ENCODE data around the gene FBXO21. TPM values are rescaled to one million over a fixed set of nuclear protein-coding genes. Genes with fewer than 3 reads are reported as not detected.
"Not testable (repeated sequence)": the region's sequence is repeated elsewhere in the genome, so short reads cannot be mapped to it uniquely, and the experiment has no call there.

Gene FBXO21
- total RNA-seq, 1 experiment from 2014 or later = 62.3 TPM

DNA sequence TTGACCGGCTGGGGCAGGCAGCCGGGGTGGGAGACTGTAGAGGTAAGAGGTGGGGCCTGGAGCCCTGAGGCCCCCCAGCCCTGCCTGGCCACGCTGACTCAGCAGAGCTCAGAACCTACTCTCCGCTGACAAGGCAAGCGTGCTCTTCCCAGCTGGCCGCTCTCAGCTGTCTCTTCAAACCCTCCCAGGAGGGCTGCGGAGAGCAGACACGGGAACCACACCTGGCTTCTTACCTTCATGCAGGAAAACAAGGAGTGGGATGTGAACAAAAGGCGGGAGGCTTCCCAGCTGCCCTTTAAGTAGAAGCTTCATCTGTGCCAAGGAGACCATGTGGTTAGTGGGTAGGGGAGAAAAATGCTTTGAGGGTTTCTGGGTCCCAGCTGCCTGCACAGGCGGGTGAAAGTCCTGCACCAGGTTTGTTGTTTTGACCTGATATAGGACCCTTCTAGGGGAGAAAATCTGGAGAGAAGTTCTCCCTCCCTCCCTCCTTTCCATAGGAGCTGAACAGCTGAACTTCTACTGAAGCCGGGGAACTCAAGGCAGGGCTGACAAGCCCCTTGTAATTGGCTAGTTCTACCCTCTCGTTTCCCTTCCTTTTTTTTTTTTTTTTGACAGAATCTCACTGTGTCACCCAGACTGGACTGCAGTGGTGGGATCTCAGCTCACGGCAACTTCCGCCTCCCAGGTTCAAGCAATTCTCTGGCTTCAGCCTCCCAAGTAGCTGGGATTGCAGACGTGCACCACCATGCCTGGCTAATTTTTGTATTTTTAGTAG is 78.3 kb downstream of the FBXO21 start:
- DNase-seq (ENCODE audit: extremely low read depth, low read depth) = no peak

DNA sequence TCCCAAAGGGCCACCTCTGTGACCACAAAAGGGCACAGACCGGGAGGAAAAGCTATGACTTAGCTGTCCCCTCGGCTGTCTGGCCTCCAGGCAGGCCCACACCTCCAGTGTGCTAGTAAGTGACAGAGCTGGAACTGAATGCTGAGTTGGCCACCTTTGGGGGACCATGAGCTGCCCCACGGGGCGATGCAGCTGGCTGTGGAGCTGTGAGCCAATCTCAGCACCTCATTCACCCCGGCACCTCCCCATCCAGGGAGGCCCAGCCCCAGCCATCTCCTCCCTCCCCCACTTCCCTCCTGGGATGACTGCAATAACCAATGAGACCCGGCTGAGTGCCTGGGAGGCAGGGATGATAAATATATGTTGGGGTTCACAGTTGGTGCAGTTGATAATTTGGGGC is 78.9 kb downstream of the FBXO21 start:
- DNase-seq (ENCODE audit: extremely low read depth, low read depth) = no peak

DNA sequence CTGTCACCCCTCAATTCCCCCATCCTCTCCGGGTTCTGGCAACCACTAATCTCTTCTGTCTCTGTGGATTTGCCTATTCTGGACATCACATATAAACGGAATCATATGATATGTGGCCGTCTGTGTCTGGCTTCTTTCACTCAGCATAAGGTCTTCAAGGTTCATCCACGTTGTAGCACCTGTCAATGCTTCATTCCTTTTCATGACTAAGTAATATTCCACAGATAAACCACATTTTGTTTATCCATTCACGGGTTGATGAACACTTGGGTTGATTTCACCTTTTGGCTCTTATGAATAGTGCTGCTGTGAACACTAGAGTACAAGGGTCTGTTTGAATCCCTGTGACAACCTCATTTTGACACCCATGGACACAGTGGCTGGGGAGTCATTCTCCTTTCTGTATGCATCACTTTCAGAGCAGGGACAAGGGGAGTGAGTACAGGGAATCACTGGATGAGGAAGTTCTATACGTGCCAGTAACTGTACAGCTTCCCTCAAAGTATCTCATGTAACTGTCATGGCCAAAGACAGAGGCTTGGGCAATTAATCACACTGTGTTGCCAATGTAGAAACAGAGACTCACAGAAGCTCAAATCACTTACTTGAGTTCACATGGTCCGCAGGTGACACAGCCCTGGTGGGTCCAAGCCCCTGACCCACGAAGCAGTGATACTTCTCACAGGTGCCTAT is 80.2 kb downstream of the FBXO21 start:
- DNase-seq (ENCODE audit: extremely low read depth, low read depth) = no peak

DNA sequence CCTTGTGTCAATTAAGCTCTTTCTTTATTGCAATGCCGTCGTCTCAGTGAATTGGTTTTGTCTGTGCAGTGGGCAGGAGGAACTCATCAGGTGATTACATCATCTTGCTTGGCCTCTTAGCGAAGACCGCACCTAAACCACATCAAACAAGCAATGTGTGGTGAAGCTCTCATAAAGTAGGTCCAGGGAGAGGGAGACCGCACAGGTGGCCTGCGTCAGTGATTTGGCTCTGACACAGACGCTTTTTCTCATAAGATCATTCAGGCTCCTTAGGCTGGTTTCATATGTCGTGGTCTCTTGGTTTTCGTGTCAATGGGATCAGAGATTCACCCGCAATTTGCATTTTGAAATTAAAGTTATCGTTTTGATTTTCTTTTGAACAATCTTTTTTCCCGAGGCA is 84.4 kb downstream of the FBXO21 start:
- DNase-seq (ENCODE audit: extremely low read depth, low read depth) = no peak

DNA sequence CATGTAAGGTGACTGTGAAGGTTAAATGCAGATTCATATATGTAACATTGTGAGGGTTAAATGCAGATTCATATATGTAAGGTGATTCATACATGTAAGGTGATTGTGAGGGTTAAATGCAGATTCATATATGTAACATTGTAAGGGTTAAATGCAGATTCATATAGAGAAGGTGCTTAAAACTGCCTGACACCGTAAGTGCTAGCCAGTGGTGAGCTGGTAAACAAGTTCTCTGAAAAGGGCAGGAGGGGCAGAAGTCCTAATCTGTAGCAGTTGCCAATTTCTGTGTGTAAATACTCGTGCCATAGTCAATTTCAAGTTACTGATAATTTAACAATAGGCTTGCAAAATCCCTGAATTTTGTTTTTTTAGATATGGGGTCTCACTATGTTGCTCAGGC is 86.3 kb downstream of the FBXO21 start:
- not testable (repeated sequence) for DNase-seq (ENCODE audit: extremely low read depth, low read depth)

DNA sequence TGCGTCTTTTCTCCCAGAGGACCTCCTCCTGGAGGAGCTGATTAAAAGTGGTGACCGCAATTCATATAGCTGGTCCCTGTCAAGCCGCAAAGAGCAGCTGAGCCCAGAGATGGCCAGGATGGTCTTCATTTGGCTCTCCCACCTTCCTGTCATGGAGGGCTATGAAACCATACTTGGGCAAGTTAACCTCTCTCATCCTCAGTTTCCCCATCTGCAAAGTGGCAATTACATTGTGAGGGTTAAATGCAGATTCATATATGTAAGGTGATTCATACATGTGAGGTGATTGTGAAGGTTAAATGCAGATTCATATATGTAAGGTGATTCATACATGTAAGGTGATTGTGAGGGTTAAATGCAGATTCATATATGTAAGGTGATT is 87.5 kb downstream of the FBXO21 start:
- DNase-seq (ENCODE audit: extremely low read depth, low read depth) = no peak

DNA sequence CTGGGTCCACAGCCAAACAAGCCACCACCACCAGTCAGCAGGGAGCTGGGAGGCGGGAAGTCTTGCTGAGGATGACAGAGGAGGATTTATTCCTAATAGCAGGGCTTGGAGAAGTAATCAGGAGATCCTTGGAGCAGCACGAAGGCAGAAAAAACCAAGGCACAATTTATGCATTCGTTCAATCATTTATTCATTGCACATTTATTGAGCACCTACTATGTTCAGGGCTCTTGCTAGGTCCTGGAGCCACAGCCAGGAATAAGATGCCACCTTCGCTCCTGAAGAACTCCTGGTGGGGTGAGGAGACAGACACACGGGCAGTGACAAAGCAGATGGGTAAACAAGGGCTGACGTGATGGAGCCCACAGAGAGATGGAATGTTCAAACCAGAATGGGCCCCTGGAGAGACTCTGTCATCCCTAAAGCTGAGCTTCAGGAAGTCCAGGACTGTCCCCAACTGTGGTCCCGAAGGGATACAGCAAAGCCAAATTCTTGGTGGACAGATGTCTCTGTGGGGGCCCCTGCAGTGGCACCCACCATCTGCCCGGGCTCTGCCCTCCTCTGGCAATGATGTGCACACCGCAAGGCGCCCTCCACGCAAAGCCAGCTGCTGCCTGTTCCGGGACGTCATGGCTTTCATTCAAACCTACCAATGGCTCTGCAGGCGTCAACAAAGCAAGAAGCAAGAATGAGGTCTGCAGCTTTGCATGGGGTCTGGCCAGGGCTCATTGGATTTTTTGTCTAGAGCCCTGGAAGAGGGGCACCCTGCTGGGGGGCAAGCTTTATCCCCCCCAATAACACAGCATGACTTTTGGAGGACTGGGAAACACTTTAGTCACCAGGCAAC is 88.1 kb downstream of the FBXO21 start:
- DNase-seq (ENCODE audit: extremely low read depth, low read depth) = no peak

DNA sequence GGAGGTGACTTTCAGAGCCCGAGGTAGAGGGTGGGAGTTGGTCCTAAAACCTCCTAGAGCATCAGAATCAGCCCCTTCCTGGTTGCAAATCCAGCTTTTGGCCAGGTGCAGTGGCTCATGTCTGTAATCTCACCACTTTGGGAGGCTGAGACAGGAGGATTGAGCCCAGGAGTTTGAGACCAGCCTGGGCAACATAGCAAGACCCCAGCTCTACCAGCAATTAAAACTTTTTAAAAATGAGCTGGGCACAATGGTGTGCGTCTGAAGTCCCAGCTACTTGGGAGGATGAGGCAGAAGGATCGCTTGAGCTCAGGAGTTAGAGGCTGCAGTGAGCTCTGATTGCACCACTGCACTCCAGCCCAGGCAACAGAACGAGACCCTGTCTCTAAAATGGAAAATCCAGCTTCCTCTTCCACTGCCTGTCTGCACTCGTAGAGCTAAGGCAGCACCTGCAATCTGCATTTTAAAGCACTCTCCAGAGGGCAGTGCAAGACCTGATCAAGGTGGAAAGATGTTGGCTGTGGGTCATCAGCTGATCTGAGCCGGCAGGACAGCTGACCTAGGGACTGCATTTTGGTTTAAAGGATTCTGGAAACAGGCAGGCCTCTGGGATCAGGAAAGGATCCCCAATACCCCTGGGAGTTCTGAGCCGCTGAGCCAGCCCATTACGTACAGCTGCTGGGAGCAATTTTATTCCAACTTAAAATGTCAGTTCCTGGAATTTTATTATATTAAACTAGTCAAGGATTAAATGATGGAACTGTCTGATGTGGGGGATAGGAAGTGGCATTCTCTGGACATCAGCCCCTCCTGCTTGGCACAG is 89.2 kb downstream of the FBXO21 start:
- DNase-seq (ENCODE audit: extremely low read depth, low read depth) = no peak

DNA sequence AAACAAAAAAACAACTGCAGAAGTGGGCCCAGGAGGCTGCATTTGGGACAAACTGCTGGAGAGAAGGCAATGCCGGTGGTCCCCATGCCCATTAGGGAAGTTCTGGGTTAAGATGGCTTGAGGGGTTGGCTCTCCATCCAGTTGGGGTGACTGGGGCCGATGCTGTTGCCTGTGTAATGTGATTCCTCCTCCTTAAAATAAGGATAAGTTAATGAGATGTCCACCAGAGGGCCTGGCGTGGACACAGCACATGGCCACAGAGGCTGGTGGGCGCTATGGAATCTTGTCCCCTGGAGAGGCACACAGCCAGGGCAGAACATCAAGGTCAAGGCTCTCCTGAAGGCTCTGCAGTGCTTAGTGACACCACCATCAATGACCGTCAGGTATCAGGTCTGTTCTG is 90.0 kb downstream of the FBXO21 start:
- DNase-seq (ENCODE audit: extremely low read depth, low read depth) = no peak

DNA sequence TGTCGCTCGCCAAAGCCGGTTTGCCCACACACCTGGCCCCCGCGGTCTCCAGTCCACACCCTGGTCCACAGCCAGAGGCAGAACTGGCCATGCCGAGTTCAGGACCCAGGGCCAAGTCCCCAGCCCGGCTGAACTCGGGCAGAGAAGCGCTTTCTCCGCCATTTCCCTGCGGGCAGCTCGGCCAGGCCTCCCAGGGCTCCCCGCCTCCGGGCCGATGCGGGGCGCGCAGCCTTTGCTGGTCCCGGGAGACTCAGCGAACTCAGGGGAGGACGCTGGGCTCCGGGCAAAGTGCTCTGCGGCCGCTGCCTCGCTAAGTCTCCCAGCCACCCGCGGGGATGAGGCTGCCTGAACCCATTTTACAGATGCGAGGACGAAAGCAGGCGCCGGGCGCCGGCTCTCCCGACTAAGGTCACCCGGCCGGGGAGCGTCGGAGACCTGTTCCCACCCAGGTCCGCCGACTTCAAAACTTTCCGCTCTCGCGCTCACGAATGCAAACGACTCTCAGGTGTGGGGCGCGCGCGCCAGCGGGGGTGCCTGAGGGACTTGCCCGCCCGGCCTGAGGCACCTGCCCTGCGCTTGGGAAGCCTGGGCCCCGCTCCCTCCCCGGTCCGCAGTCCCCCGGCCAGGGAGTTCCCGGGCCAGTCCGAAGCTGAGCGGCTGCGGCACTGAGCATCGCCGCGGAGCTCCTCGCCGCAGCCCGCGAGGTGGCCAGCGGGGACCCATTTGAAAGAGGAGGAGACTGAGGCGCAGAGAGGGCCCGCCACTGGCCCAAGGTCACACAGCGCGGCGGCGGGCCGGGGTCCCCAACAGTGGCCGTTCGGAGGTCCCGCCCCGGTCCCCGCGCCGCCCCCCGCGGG is 91.7 kb downstream of the FBXO21 start:
- DNase-seq (ENCODE audit: extremely low read depth, low read depth) = no peak

DNA sequence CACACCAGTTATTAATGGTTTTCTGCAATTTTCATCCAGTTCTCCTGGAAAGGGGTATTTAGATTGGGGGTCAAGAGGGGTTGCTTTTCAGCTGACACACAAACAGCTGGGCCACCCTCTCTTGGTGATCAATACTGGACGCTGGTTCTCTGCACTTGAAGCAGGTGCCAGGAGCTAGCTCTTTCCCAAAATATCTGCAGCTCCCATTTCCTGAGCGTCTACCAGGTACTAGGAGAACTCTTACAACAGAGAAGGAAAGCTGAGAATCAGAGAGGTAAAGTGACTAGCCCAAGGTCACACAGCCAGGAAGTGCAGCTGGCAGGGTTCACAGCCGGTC is 92.3 kb downstream of the FBXO21 start:
- DNase-seq (ENCODE audit: extremely low read depth, low read depth) = no peak

DNA sequence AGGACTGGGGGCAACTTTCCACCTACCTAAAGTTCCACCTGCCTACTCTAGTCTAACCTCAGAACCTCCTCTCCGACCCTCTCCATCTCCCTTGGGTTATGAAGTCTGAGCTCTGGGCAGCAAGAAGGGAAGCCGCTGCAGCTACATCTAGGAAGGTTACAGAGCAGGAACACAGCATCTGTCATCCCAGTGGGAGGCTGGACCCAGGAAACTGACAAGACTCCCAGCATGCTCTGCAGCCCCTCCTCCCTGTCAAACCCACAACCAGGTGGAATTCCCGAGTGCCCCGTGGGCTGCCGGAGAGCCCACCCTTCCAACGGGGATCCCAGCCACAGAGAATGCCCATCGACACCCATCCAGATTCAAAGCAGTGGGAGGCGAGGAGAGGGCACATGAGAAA is 93.1 kb downstream of the FBXO21 start:
- no peak for DNase-seq (ENCODE audit: extremely low read depth, low read depth)

DNA sequence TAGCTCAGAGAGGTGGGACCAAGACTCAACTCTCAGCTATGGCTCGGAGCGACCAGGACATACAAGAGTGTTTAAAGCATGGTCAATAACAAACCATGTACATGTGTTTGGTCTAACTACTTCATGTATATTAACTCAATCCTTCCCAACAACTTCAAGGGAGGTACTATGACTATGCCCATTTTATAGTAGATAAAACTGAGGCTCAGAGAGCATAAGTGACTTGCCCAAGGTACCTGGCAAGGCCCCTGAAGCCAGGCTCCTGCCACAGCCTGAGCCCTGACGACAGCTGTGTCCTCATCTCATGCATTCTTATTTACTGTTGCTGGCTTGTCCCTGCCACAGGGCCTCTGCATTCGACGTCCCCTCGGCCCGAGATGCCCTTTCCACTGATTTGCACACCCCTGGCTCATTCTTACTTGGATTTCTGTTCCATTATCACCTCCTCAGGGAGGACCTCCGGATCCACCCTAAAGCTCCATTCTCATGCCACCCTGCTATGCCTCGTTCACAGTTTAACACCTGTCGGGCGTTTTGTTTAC is 93.7 kb downstream of the FBXO21 start:
- no peak for DNase-seq (ENCODE audit: extremely low read depth, low read depth)

DNA sequence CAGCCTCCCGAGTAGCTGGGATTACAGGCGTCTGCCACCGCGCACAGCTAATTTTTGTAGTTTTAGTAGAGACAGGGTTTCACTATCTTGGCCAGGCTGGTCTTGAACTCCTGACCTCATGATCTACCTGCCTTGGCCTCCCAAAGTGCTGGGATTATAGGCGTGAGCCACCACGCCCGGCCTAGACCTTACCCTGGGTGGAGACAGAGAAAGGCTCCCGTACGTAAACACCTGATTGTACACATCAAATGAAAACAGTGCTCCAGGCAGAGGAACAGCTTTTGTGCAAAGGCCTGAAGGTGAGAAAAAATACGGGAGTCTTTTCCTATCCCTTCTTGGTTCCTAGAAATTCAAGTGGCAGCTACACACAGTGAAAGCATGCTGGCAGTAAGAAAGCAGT is 95.1 kb downstream of the FBXO21 start:
- DNase-seq (ENCODE audit: extremely low read depth, low read depth) = not testable (repeated sequence)

DNA sequence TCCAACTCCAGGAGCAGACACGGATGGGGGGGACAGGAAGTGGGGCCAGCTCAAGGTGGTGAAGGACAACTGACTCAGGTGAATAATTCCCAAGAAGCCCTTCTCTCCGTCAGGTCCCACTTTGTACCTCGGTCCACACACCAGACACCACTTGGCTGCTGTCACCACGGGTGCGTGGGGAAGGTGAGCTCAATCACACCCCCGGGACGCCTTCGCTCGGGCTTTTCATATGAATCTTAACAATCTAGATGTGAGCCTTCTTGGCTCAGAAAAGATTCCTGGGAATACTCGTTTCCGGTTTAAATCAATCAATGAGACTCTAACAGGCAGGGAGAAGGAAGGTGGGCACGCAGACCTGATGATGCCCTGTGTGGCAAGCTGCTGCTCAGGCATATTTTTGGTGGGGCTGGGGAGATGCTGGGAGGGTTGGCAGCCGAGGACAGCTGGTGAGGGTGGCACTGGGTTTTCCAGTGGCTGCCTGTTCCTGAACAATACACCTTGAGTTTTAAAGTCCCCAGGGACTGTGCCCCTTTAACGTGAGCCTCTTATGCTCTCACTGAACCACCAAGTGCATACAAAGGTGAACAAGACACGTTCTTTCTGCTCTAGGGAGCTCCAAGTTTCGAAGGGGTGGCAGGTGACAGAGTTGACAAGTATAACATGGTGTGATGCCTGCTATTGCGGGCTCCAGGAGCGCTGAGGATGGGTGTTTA is 96.2 kb downstream of the FBXO21 start:
- no peak for DNase-seq (ENCODE audit: extremely low read depth, low read depth)

DNA sequence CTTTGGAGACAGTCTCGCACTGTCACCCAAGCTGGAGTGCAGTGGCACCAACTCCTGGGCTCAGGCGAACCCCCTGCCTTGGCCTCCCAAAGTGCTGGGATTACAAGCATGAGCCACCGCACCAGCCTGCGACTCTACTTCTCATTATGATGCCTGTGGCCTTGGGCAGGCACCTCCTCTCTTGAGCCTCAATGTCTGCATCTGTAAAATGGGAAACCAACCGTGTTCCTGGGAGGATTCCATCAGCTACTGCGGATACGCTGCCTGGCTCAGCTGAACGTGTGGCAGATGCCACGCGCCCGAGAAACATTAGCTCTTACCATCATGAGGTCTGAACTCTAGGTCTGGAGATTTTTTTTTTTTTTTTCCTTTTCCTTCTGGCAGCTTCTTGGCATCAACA is 96.8 kb downstream of the FBXO21 start:
- DNase-seq (ENCODE audit: extremely low read depth, low read depth) = no peak

DNA sequence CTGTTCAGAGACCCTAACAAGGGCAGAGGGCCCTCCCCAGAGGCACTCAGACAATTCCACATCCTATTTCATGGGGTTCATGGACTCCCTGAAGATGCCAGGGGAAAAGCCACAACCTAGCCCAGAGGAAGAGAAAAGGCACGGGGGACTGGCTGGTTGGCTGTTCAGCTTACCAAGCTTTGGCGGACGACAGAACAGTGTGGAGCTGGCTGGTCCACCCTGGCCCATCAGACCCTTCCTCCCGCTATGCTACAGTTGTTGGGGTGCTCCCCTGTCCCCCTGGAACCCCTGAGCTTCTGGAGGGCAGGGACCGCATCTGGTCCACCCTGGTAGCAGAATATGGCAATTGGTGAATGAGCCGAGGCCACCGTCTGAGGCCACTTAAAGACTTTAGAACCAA is 97.4 kb downstream of the FBXO21 start:
- DNase-seq (ENCODE audit: extremely low read depth, low read depth) = no peak

DNA sequence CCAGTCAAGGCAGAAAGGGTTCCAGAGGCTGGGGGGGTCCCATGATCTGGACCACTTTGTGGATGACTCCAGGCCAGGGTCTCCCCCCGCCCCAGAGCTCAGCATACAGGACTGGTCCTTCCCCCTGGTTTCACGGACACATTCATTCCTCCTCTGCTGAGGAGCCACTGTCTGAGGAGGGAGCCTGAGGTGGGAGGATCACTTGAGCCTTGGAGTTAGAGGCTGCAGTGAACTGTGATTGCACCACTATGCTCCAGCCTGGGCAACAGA is 97.8 kb downstream of the FBXO21 start:
- no peak for DNase-seq (ENCODE audit: extremely low read depth, low read depth)

Data from NCI-H460 (cell line).